ENCODE results near the gene TMLHE.
"Not testable (repeated sequence)": the region's sequence is repeated elsewhere in the genome, so short reads cannot be mapped to it uniquely, and the experiment has no call there.

Gene TMLHE, protein sequence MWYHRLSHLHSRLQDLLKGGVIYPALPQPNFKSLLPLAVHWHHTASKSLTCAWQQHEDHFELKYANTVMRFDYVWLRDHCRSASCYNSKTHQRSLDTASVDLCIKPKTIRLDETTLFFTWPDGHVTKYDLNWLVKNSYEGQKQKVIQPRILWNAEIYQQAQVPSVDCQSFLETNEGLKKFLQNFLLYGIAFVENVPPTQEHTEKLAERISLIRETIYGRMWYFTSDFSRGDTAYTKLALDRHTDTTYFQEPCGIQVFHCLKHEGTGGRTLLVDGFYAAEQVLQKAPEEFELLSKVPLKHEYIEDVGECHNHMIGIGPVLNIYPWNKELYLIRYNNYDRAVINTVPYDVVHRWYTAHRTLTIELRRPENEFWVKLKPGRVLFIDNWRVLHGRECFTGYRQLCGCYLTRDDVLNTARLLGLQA

DNA sequence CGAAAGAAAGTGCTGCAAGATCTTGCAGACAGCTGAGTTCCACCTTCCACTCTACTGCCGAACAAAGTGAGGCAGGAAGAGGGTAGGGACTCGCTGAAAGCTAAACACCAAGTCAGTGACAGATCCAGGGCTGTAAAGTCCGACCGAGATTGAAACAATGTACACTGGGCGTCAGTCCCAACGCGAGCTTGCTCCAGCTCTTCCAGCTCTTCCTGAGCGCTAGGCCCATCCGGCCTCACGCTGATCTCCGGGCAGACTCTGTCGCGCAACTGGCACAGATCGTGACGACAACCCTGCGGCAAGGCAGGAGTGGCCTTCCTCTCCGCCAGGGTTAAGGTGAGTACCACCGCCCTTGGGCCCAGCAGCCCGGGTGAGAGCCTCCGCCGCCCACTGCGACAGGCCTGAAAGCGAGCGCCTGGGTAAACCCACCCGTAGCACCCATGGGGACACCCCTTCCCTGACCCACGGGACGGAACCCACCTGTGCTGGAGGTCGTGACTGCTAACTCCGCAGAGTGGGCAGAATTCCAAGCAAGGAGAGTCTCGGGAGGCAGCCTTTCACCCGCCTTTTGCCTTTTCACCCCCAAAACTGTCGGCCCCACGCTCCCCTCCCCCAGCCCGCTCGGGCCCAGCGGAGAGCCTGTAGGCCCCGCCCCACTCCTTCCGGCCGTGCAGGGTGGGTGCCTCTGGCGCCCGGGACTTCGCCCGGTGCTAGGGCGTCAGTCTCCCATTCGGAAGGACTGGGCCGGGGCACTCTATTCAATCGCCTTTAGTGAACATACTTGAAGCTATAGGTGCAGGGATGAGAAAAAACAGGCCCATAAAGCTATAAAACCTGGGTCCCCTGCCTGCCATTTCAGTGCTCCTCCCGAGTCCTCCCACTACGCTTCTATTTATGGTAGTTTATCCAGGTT lies at the start of gene TMLHE, which contains the start of gene SPRY3:
TSS of gene TMLHE (minus strand) at position 641 of the 913 bp plus-strand sequence. CDS start 67,676 bp downstream, outside the sequence.
TSS of gene SPRY3 (plus strand) at position 275 of the 913 bp plus-strand sequence.
- DNase-seq (ENCODE audit: low read depth in 2 of 2, low spot score in 1 of 2) = peak; percentile 7 to 18

DNA sequence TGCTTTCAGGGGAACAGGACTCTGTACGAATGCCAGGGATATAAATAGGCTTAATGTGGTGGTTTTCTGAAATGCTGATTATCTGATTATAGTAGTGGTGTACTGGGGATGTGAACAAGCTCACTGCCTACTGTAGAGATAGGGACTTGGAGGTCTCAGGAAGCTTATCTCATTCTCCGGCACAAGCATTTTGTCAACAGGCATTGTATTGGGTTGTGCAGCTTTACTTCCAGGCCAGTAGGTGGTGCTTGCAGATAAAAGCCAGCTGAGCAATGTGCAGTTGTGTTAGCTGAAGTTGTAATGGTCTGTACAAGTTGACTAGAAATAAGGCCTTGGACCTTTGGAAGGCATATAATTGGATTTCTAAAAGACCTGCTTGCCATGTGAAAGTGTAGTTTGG lies 49.5 kb upstream of the TMLHE start:
- DNase-seq (ENCODE audit: low read depth in 2 of 2, low spot score in 1 of 2) = no peak

DNA sequence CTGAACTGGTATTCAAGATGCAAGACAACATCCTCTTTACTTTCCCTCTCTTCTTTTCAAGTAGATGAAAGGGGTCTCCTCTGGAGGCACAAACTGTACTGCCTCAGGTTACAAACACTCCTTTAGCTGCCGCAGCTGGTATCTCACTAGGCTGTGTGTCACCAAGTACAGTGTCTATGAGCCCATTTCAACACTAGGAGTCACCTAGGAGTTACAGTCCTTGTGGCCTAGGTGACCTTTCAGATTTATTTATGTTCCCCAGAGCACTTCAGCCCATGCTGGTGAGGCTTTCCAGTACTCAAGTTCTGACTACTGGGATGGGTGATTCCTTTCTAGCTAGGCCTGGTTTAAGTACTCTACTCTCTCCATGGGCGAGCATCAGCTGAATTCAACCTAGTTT lies 32.4 kb upstream of the TMLHE start:
- DNase-seq (ENCODE audit: low read depth in 2 of 2, low spot score in 1 of 2) = no peak

DNA sequence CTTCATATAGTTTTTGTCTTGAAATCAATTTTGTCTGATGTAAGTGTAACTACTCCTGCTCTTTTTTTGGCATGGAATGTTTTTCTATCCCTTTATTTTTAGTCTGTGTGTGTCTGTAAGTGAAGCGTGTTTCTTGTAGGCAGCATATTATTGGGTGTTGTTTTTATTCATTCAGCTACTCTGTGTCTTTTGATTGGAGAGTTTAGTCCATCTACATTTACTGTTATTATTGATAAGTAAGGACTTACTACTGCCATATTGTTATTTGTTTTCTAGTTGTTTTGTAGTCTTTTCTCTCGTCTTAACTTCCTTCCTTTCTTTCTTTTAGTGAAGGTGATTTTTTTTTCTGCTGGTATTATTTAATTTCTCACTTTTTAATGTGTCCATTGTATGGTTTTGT lies 30.5 kb upstream of the TMLHE start:
- DNase-seq (ENCODE audit: low read depth in 2 of 2, low spot score in 1 of 2) = no peak

DNA sequence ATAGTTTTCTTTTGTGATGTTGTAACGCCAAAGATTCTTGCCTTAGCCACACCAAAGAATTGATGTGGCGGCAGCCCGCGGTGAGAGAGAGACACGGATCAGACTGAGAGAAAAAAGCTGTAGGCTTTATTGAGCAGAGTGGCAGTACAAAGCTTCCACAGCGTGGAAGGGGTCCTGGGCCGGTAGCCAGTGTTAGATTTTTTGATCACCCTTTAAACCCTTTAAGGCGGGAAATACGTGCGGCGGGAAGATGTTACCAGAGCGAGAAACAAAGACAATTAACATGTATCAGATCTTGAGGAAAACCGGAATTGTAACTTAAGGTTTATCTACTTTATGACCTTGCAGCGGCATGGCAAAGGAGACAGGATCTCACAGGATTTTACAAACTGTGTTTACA lies 28.6 kb upstream of the TMLHE start:
- not testable (repeated sequence) for DNase-seq (ENCODE audit: low read depth in 2 of 2, low spot score in 1 of 2)

DNA sequence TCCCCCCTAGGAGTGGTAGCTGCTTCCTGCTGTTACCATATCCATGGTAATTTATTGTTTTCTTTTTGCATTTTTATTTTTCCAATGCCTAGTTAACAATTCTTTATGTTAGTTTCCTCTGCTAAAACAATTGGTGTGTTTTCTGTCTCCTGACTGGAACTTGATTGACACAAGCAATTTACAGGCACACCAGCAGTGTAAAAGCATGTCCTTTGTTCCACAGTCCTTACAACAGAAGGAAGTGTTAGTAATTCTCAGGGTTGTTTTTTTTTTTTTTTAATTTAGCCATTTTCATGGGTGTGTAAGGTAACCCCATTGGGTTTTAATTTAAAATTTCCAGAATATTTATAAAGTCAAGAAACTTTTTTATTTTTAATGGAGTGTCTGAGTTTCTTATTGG lies 25.0 kb upstream of the TMLHE start:
- DNase-seq (ENCODE audit: low read depth in 2 of 2, low spot score in 1 of 2) = no peak

DNA sequence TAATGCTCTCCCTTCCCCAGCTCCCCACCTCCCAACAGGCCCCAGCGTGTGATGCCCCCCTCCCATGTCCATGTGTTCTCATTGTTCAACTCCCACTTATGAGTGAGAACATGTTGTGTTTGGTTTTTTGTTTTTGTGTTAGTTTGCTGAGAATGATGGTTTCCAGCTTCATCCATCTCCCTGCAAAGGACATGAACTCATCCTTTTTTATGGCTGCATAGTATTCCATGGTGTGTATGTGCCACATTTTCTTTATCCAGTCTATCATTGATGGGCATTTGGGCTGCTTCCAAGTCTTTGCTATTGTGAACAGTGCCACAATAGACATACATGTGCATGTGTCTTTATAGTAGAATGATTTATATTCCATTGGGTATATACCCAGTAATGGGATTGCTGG lies 22.3 kb upstream of the TMLHE start:
- not testable (repeated sequence) for DNase-seq (ENCODE audit: low read depth in 2 of 2, low spot score in 1 of 2)

DNA sequence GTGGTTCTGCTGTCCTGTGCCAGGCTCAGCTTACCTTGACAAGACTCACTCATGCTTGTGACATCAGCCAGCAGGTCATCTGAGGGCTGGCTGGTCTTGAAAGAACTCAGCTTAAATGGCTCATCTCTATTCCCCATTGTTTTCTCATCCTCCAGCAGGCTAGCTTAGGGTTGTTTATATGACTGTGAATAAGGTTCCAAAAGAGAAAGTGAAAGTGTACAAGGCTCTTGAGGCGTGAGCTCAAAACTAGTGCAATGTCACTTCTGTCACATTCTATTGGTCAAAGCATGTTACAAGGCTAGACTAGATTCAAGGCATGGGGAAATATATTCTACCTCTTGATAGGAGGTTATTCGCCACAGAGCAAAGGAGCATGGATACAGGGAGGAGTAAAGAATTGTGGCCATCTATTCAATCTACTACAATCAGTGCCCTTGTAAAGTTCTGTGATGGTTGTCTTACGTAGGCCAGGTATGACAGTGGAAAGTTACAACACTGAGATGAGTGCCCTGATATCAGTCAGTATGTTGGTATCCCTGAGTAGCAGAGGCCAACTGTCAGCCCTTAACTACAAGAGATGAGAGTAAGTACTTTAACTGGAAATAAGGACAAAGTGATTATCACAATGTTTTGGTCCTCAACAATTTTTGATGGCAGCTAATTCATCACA lies 19.8 kb upstream of the TMLHE start:
- no peak for DNase-seq (ENCODE audit: low read depth in 2 of 2, low spot score in 1 of 2)

DNA sequence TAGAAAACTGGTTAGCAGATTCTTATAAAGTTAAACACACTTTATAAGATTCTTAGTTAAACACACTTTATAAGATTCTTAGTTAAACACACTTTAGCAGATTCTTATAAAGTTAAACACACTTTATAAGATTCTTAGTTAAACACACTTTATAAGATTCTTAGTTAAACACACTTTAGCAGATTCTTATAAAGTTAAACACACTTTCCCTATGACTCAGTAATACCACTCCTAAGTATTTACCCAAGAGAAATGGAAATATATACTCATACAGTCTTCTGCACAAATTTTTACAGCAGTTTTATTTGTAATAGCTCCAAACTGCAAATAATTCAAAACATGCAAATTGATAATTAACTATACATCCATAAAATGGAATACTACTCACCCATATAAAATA lies 7.4 kb upstream of the TMLHE start:
- not testable (repeated sequence) for DNase-seq (ENCODE audit: low read depth in 2 of 2, low spot score in 1 of 2)

DNA sequence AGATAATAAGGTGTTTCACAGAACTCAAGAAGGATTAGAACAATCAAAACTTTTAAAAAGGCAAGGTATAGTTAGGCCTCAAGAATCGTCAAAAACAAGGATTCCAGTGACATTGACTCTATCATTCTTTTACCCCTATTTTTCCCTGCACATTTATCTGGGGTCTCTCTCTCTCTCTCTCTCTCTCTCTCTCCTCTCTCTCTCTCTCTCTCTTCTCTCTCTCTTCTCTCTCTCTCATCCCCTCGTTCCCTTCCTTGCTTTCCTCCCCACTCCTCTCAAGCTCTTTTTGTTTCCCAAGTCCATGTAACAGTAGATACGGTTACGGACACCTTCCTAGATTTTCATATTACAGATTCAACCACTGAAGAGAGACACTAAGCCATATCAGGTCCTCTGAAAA lies 3.2 kb upstream of the TMLHE start:
- no peak for DNase-seq (ENCODE audit: low read depth in 2 of 2, low spot score in 1 of 2)

DNA sequence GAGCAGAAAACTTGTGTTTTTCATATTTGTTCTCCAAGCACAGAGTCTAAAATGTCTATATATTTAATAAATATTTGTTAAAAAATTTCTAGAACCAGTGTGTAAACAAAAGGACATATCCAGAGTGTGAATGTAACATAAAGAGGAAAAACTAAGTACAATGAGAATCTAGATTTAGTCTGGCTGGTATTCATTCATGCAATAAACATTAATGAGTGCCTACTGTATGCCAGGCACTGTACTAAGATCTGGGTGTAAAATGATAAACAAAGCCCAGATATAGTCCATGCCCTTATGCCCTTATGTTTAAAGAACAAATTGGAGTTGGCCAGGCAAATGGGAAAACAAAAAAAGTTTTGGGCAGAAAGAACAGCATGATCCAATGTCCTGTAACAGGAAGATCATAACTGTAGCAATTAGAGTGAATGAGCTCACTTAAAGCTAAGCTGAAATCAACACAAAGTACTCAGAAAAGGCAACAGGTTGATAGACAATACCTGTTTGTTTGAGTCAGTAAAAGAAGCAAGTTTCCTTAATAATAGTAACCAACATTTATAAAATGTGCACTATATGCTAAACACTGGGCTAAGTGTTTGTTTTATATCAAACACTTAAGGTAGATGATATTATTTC lies 1.3 kb upstream of the TMLHE start:
- no peak for DNase-seq (ENCODE audit: low read depth in 2 of 2, low spot score in 1 of 2)

DNA sequence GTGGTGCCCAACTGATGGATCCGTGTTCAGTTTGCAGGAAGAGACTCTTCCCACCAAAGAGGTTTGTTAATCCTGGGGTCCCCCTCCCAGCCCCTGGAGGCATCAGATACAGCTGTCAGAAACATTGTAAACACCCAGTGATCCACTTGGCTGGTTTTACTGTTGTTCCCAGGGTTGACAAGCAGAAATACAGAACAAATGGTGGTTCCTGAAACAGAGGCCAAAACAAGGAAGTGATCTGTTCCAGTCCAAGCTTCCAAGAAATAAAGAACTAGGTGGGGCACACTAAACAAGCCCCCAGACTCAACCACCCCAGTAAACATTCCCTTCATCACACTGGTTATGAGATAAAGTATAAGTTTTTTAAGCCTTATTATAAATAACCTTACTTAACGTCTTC lies 1.4 kb downstream of the TMLHE start:
- no peak for DNase-seq (ENCODE audit: low read depth in 2 of 2, low spot score in 1 of 2)

DNA sequence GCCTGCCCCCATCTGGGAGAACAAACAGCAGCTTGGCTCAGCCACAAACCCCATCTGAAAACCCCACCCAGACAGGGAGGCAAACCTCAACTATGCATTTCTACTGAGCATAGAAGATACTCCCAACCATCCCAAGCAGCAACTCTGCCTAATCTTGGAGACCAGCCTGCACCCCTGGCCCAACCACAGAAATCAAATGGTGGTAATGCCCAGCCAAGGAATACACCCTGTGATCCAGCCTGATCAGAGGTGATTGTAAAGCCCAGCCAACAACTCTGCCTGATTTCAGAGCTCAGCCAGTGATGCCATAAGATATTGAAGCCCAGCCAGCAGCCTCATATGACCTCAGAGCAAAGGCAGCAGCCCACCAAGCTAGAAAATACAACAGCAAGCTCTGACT lies 19.8 kb downstream of the TMLHE start:
- no peak for DNase-seq (ENCODE audit: low read depth in 2 of 2, low spot score in 1 of 2)

DNA sequence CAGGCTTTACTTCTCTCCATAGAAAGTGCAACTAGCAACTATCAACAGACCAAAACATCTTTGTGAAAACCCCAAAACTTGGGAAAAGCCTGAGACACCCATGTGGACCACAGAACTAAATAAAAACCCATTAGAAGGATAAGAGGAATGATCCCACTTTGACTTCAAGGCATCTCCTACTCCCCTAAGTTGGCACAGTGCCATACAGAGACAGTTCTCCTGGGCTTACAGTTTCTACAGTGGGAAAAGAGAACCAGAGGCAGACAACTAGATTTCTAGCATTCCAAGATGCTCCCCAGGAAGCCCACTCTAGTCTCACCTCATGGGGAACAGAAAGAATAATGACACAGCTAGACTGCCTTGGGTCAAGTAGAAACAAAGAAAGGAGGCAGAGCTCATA lies 20.4 kb downstream of the TMLHE start:
- DNase-seq (ENCODE audit: low read depth in 2 of 2, low spot score in 1 of 2) = no peak

DNA sequence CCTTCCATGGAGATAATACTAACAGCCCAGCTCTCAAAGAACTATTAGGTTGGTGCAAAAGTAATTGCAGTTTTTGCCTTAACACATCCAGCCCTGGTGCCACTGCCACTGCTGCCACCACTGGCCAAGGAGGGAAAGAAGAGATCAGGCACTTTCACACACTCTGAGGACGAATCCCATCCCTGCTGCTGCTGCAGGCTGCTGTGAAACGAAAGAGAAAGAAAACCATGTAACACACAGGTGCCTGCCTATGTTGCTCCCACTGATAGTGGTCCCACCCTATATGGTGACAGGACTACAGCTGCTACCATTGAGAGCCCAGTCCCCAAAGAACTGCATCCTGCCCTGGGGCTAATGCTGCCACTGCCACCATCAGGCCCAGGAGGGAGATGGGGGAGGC lies 35.1 kb downstream of the TMLHE start:
- DNase-seq (ENCODE audit: low read depth in 2 of 2, low spot score in 1 of 2) = no peak

DNA sequence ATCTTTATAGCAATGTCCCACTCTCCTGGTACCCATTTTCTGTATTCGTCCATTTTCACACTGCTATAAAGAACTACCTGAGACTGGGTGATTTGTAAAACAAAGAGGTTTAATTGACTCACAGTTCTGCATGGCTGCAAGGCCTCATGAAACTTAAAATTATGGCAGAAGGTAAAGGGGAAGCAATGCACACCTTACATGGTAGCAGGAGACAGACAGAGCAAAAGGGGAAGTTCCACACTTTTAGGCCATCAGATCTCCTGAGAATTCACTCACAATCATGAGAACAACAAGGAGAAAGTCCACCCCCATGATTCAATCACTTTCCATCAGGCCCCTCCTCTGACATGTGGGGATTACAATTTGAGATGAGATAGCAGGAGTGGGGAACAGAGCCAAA lies 49.7 kb downstream of the TMLHE start:
- no peak for DNase-seq (ENCODE audit: low read depth in 2 of 2, low spot score in 1 of 2)

DNA sequence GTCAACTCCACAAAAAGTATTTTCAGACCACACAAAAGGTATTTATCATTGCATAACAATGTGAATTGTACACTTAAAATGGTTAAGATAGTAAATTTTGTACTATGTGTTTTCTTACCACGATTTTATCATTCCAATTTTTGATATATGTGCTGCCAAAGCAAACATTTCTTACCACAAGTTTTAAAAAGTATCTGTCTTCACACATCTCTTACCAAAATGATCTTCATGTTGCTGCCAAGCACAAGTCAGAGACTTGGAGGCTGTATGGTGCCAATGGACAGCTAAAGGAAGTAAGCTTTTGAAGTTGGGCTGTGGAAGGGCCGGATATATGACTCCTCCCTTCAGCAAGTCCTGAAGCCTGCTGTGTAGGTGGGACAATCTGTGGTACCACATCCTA lies 67.9 kb downstream of the TMLHE start:
- no peak for DNase-seq (ENCODE audit: low read depth in 2 of 2, low spot score in 1 of 2)

DNA sequence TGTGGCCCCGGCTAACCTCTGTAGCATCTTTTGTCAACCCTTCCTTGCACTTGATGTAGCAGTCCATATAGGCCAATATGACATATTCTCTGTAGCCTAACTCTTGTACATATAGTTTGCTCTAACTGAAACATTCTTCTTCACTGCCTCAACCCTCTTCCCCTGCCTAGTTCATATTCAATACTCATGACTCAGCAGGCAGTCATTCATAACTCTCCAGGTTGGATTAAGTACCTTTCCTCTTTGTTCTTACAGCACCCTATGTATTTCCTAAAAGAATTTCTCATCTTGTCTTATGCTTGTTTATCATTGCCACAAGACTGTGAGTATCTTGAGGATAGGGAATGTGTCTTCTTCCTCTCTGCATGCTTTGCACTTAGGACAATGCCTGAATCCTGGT lies 76.9 kb downstream of the TMLHE start:
- DNase-seq (ENCODE audit: low read depth in 2 of 2, low spot score in 1 of 2) = no peak

DNA sequence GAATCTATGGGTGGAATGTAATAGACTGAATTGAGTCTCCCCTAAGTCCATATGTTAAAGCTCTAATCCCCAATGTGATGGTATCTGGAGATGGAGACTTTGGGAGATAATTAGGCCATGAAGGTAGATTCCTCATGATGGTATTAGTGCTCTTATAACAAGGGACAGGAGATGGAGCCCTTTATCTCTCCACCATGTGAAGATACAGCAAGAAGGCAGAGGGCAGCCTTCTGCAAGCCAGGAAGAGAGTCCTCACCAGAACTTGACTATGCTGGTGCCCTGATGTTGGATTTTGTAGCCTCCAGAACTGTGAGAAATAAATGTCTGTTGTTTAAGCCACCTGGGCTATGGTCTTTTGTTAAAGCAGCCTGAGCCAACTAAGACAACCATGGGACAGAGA lies 78.0 kb downstream of the TMLHE start:
- DNase-seq (ENCODE audit: low read depth in 2 of 2, low spot score in 1 of 2) = no peak

DNA sequence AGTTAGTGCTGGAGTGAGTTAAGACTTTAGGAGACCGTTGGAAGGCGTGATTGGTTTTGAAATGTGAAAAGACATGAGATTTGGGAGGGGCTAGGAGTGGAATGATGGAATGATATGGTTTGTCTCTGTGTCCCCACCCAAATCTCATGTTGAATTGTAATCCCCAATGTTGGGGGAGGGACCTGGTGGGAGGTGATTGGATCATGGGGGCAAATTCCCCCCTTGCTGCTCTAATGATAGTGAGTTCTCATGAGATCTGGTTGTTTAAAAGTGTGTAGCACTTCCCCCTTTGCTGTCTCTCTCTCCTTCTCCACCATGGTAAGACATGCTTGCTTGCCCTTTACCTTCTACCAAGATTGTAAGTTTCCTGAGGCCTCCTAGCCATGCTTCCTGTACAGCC lies 85.7 kb downstream of the TMLHE start:
- not testable (repeated sequence) for DNase-seq (ENCODE audit: low read depth in 2 of 2, low spot score in 1 of 2)

DNA sequence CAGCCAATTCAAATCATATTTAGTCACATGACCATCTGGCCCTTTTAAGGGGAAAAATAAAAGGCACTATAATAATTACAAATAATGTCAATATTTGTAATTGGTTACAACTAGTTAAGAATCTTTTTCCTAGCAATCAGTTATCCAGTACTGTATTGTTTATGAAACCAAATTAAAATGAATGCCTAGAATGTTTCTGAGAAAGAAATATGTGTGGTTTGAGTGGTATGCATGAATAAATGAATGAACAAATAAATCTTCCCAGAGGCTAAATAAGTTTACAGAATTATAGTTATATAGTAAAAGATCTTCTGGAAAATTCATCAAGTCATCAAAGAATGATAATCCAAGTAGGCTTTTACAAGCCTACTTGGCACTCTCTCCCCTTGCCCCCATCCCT lies 98.5 kb downstream of the TMLHE start:
- no peak for DNase-seq (ENCODE audit: low read depth in 2 of 2, low spot score in 1 of 2)

All from stimulated activated CD8-positive, alpha-beta memory T cell treated with anti-CD3 and anti-CD28 coated beads, Interleukin-4, amount 100 ng/mL, for 1 hour (primary cell).